Measurements from ENCODE around the gene DENND5A. TPM values are rescaled to one million over a fixed set of nuclear protein-coding genes. Genes with fewer than 3 reads are reported as not detected.

The DENND5A gene
- total RNA-seq, 4 donors from 2014 or later, result 60.0 to 199 (median 99.4) TPM

DNA sequence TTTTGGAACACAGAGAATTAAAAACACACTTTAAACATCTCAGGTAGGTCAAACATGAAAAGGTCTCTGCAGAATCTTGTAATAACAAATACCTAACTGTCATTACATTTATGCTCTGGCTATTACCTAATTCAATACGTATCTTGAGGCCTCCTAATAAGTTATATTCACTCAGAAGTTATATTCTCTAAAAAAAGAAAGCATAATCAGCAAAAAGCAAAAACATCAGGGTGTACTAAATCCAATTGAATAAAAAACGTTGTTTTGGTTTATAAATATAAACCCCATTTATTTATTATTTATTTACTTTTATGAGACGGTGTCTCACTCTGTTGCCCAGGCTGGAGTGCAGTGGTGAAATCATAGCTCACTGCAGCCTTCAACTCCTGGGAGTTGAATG lies 39.0 kb upstream of the DENND5A start:
- no peaks in the 10 kb centered on the region for H3K9me3 ChIP-seq
- H3K4me1 ChIP-seq, result no peaks in the 10 kb centered on the region
- TF ChIP-seq POLR2A (IDR thresholded peaks at IDR 0.05), result no peak
- no peak for DNase-seq
- intact Hi-C loops (cut with DNase I; ENCODE audit: low total_unique reads), result no loop called here
- no peak overlapping the region for H3K4me3 ChIP-seq
- no peak overlapping the region for H3K27ac ChIP-seq
- no peaks in the 10 kb centered on the region for H3K36me3 ChIP-seq
- no peaks in the 10 kb centered on the region for H3K27me3 ChIP-seq

DNA sequence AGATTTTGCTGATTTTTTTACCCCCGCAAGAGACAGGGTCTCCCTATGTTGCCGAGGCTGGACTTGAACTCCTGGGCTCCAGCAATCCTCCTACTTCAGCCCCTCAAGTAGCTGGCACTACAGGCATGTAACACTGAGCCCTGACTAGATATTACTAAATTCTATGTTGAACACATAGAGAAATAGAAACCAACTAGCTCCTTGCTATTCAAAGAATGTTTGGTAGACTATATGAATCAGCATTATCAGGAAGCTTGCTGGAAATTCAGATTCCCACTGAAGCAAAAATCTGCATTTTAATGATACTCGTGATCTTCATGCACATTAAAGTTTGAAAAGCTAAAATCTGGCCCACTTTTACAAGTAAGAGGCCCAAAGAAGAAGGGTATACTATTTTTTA lies 37.3 kb upstream of the DENND5A start:
- intact Hi-C loops (cut with DNase I; ENCODE audit: low total_unique reads), result no loop called here
- H3K9me3 ChIP-seq, result no peaks in the 10 kb centered on the region
- no peaks in the 10 kb centered on the region for H3K36me3 ChIP-seq
- no peak for DNase-seq
- H3K4me1 ChIP-seq, result no peaks in the 10 kb centered on the region
- no peak overlapping the region for H3K27ac ChIP-seq
- TF ChIP-seq, protein P1, sequence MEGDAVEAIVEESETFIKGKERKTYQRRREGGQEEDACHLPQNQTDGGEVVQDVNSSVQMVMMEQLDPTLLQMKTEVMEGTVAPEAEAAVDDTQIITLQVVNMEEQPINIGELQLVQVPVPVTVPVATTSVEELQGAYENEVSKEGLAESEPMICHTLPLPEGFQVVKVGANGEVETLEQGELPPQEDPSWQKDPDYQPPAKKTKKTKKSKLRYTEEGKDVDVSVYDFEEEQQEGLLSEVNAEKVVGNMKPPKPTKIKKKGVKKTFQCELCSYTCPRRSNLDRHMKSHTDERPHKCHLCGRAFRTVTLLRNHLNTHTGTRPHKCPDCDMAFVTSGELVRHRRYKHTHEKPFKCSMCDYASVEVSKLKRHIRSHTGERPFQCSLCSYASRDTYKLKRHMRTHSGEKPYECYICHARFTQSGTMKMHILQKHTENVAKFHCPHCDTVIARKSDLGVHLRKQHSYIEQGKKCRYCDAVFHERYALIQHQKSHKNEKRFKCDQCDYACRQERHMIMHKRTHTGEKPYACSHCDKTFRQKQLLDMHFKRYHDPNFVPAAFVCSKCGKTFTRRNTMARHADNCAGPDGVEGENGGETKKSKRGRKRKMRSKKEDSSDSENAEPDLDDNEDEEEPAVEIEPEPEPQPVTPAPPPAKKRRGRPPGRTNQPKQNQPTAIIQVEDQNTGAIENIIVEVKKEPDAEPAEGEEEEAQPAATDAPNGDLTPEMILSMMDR (IDR thresholded peaks at IDR 0.05), result no peak
- TF ChIP-seq POLR2A (IDR thresholded peaks at IDR 0.05), result no peak
- no peak overlapping the region for H3K4me3 ChIP-seq
- H3K27me3 ChIP-seq, result no peaks in the 10 kb centered on the region

DNA sequence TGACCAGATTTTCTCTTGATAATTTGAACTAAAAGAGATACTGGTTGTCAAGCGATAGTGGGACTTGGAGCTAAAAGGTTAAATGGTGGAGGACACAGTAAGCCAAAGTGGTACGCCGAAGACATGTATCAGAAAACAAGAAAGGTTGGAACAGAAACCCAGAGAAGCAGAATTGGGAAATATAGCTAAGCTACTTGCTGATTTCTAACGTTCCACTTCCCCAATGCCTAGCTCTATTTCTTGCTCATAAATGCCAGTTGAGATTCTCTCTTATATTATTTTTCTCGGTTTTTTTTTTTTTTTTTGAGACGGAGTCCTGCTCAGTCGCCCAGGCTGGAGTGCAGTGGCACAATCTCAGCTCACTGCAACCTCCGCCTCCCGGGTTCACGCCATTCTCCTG lies 36.6 kb upstream of the DENND5A start:
- intact Hi-C loops (cut with DNase I; ENCODE audit: low total_unique reads), result no loop called here
- Histone ChIP-seq H3K4me3 (no peak overlapping the region), H3K4me1 (no peaks in the 10 kb centered on the region), H3K27me3 (no peaks in the 10 kb centered on the region), H3K36me3 (no peaks in the 10 kb centered on the region), H3K27ac (no peak overlapping the region), H3K9me3 (no peaks in the 10 kb centered on the region)
- no peak for DNase-seq
- TF ChIP-seq, protein P1 (IDR thresholded peaks at IDR 0.05), result no peak
- no peak for TF ChIP-seq POLR2A (IDR thresholded peaks at IDR 0.05)

DNA sequence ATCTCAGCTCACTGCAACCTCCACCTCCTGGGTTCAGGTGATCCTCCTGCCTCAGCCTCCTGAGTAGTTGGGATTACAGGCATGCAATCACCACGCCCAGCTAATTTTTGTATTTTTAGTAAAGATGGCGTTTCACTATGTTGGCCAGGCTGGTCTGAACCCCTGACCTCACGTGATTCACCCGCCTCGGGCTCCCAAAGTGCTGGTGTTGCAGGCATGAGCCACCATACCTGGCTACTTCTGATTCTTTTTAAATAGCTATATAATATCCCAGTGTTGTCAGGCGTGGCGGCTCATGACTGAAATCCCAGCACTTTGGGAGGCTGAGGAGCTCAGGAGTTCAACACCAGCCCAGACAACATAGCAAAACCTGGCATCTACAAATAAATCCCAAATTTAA lies 28.5 kb upstream of the DENND5A start:
- H3K27me3 ChIP-seq, result no peaks in the 10 kb centered on the region
- H3K9me3 ChIP-seq, result no peaks in the 10 kb centered on the region
- H3K27ac ChIP-seq, result no peak overlapping the region
- no peaks in the 10 kb centered on the region for H3K4me1 ChIP-seq
- no peak overlapping the region for H3K4me3 ChIP-seq
- H3K36me3 ChIP-seq, result peaks cover 0 to 3% of the 10 kb centered on the region in 2 donors
- TF ChIP-seq, protein P1 (IDR thresholded peaks at IDR 0.05), result no peak
- no peak for TF ChIP-seq POLR2A (IDR thresholded peaks at IDR 0.05)
- intact Hi-C loops (cut with DNase I; ENCODE audit: low total_unique reads), result no loop called here
- DNase-seq, result no peak

DNA sequence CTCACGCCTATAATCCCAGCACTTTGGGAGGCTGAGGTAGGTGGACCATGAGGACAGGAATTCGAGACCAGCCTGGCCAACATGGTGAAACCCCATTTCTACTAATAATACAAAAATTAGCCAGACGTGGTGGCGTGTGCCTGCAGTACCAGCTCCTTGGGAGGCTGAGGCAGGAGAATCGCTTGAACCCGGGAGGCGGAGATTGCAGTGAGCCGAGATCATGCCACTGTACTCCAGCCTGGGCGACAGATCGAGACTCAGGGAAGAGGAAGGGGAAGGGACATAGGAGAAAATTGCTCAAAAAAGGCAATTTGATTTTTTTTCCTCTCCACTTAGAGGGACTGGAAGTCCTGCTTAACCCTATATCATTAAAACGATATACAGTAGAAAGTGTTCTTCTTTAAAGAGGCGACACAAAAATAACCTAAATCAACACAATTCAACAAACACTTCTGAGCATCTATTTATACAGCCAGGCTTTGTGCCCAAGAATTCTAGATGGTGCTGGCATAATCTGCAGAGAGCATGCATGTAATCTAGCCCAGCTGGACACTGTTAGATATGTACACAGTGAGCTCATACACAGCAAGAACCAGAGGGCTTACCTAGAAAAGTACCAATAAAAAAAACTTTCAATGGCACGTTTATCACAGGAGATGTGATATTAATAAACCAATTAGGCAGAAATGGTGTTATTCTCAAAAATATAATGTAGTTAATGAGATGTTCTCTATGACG lies 20.9 kb upstream of the DENND5A start:
- no peaks in the 10 kb centered on the region for H3K36me3 ChIP-seq
- no peak overlapping the region for H3K4me3 ChIP-seq
- H3K9me3 ChIP-seq, result no peaks in the 10 kb centered on the region
- no peaks in the 10 kb centered on the region for H3K4me1 ChIP-seq
- intact Hi-C loops (cut with DNase I; ENCODE audit: low total_unique reads), result no loop called here
- no peak for DNase-seq
- no peak overlapping the region for H3K27ac ChIP-seq
- H3K27me3 ChIP-seq, result no peaks in the 10 kb centered on the region
- TF ChIP-seq, protein P1 (IDR thresholded peaks at IDR 0.05), result no peak
- no peak for TF ChIP-seq POLR2A (IDR thresholded peaks at IDR 0.05)
